Endodermal cell (in vitro differentiated cells): ENCODE measurements around the gene FAM8A1. TPM values are rescaled to one million over a fixed set of nuclear protein-coding genes. Genes with fewer than 3 reads are reported as not detected.

Experiments used
- DNase-seq: peaks from one replicate; pipeline ENCODE4 v3.0.0-alpha.2; 2017
- H3K27ac ChIP-seq: 2 replicates; pipeline ENCODE4 v1.5.1; 2013; ENCODE audit warnings: mild to moderate bottlenecking, low read depth, low read length, moderate library complexity
- H3K27me3 ChIP-seq: 2 replicates; pipeline ENCODE4 v1.6.1; 2013; ENCODE audit warnings: mild to moderate bottlenecking, low read length, moderate library complexity; ENCODE audit not compliant: insufficient read depth, control insufficient read depth, poor library complexity, severe bottlenecking
- H3K36me3 ChIP-seq: 2 replicates; pipeline ENCODE4 v1.7.0; 2013; ENCODE audit warnings: mild to moderate bottlenecking, low read length, moderate library complexity; ENCODE audit not compliant: control insufficient read depth, insufficient read depth
- H3K4me1 ChIP-seq: one replicate; pipeline ENCODE4 v1.7.0; 2013; ENCODE audit warnings: low read length; ENCODE audit not compliant: control insufficient read depth, insufficient read depth
- H3K4me3 ChIP-seq: 2 replicates; pipeline ENCODE4 v1.5.1; 2013; ENCODE audit warnings: mild to moderate bottlenecking, low read length, moderate library complexity
- H3K9ac ChIP-seq: 2 replicates; pipeline ENCODE4 v1.6.1; 2013; ENCODE audit warnings: mild to moderate bottlenecking, low read length, moderate library complexity; ENCODE audit not compliant: poor library complexity, severe bottlenecking; ENCODE audit errors: extremely low read depth
- H3K9me3 ChIP-seq: 2 replicates; pipeline ENCODE4 v1.6.1; 2013; ENCODE audit warnings: mild to moderate bottlenecking, low read length, moderate library complexity; ENCODE audit not compliant: control insufficient read depth
- H3K27ac Mint-ChIP-seq: 2 replicates; pipeline ENCODE4 v1.8.0; 2020; ENCODE audit warnings: mixed read lengths
- H3K27me3 Mint-ChIP-seq: 2 replicates; pipeline ENCODE4 v1.8.0; 2021; ENCODE audit warnings: mild to moderate bottlenecking, mixed read lengths; ENCODE audit not compliant: insufficient read depth
- H3K36me3 Mint-ChIP-seq: 2 replicates; pipeline ENCODE4 v1.8.0; 2020; ENCODE audit warnings: low read depth, mixed read lengths
- H3K4me1 Mint-ChIP-seq: 2 replicates; pipeline ENCODE4 v1.8.0; 2020; ENCODE audit warnings: mixed read lengths
- H3K4me3 Mint-ChIP-seq: 2 replicates; pipeline ENCODE4 v1.8.0; 2020; ENCODE audit warnings: mild to moderate bottlenecking, moderate library complexity, mixed read lengths
- H3K9me3 Mint-ChIP-seq: 2 replicates; pipeline ENCODE4 v1.8.0; 2020; ENCODE audit warnings: mild to moderate bottlenecking, mixed read lengths
- WGBS, 2 experiments: methylation state at CpG; one replicate each; pipeline versions ENCODE4 v1.1.5 to v1.1.7; 2013; ENCODE audit warnings: missing lambda C conversion rate in 2 of 2, mixed read lengths in 1 of 2; ENCODE audit not compliant: insufficient coverage in 1 of 2, insufficient read length in 1 of 2; 5-methylcytosine and 5-hydroxymethylcytosine counted together
- total RNA-seq, 2 donors: library from RNA; stranded (reverse); fragmentation: NEBNext Ultra II Directional in 1 of 2; extraction: Animal tissue kit (Norgen Biotek cat#: 25700) in 1 of 2; gene quantifications; 2 replicates in 1 of 2; 3 replicates in 1 of 2; pipeline ENCODE4 v1.2.1, GENCODE V29; 2021
- TF ChIP-seq, protein P1 (sequence below): fragments of 200-600 bp; sonication (generic); conservative IDR thresholded peaks from 2 replicates; pipeline ENCODE4 v1.5.0; 2021; ENCODE audit warnings: antibody characterized with exemption, mild to moderate bottlenecking

Gene FAM8A1
- total RNA-seq, 2 donors from 2014 or later = 10.4 to 12.1 TPM

GRCh38 chr6:17556014-17556413 is 44.1 kb upstream of the FAM8A1 start:
- Histone ChIP-seq H3K9ac (no peak overlapping the region), H3K27ac (no peak overlapping the region), H3K27me3 (no peaks in the 10 kb centered on the region), H3K4me3 (no peak overlapping the region), H3K4me1 (no peaks in the 10 kb centered on the region), H3K36me3 (peaks cover 66% of the 10 kb centered on the region), H3K9me3 (peaks cover 17% of the 10 kb centered on the region)
- Mint-ChIP-seq H3K4me3 (no peak overlapping the region), H3K4me1 (no peaks in the 10 kb centered on the region), H3K9me3 (peaks cover 14% of the 10 kb centered on the region), H3K36me3 (peaks cover 67% of the 10 kb centered on the region), H3K27me3 (no peaks in the 10 kb centered on the region), H3K27ac (no peak overlapping the region)
- no peak for DNase-seq
- TF ChIP-seq, protein P1, sequence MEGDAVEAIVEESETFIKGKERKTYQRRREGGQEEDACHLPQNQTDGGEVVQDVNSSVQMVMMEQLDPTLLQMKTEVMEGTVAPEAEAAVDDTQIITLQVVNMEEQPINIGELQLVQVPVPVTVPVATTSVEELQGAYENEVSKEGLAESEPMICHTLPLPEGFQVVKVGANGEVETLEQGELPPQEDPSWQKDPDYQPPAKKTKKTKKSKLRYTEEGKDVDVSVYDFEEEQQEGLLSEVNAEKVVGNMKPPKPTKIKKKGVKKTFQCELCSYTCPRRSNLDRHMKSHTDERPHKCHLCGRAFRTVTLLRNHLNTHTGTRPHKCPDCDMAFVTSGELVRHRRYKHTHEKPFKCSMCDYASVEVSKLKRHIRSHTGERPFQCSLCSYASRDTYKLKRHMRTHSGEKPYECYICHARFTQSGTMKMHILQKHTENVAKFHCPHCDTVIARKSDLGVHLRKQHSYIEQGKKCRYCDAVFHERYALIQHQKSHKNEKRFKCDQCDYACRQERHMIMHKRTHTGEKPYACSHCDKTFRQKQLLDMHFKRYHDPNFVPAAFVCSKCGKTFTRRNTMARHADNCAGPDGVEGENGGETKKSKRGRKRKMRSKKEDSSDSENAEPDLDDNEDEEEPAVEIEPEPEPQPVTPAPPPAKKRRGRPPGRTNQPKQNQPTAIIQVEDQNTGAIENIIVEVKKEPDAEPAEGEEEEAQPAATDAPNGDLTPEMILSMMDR = no peak
- 98 to 100% methylated on average over 4 of the region's 4 CpGs for WGBS, 2 experiments

DNA sequence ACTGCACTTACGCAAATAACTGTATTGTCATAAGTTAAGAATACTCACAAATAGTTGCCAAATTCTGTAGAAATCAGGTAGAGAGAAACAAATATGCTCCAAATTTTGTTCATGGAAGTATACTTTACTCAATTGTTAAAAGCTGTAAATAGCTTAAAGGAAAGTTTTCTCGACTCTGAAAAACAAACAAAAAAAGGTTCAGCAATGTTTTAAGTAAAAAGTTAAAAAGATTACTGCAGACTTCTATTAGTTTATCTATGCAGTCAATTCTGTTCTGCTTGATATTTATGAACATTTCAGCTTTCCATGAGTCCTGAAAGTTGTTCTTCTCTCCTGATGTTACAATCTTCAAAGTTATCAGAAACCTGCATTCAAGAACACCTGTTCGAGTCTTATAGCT is 37.5 kb upstream of the FAM8A1 start:
- Histone ChIP-seq H3K27me3 (no peaks in the 10 kb centered on the region), H3K9ac (no peak overlapping the region), H3K4me3 (peak overlapping the region; percentile 59), H3K27ac (no peak overlapping the region), H3K4me1 (no peaks in the 10 kb centered on the region), H3K36me3 (peaks cover 6% of the 10 kb centered on the region), H3K9me3 (peaks cover 59% of the 10 kb centered on the region)
- H3K27me3 Mint-ChIP-seq = no peaks in the 10 kb centered on the region
- H3K36me3 Mint-ChIP-seq = peaks cover 16% of the 10 kb centered on the region
- peaks cover 69% of the 10 kb centered on the region for H3K9me3 Mint-ChIP-seq
- no peak overlapping the region for H3K4me3 Mint-ChIP-seq
- H3K4me1 Mint-ChIP-seq = no peaks in the 10 kb centered on the region
- 83 to 88% methylated on average over 2 to 3 of the region's 3 CpGs for WGBS, 2 experiments
- no peak for DNase-seq
- TF ChIP-seq, protein P1 = no peak
- no peak overlapping the region for H3K27ac Mint-ChIP-seq

DNA sequence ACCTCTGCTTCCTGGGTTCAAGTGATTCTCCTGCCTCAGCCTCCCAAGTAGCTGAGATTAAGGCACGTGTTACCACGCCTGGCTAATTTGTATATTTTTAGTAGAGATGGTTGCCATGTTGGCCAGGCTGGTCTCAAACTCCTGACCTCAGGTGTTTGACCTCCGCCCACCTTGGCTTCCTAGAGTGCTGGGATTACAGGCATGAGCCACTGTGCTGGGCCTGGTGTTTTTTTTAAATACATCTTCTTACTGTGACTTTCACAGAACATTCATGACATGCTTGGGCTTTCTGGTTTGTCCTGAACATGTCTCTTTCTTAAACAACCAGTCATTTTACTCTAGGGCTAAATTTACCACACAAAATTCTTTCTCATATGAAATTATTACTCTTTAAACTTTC is 34.7 kb upstream of the FAM8A1 start:
- Histone ChIP-seq H3K4me1 (no peaks in the 10 kb centered on the region), H3K36me3 (no peaks in the 10 kb centered on the region), H3K4me3 (no peak overlapping the region), H3K9me3 (peaks cover 64% of the 10 kb centered on the region), H3K9ac (no peak overlapping the region), H3K27ac (no peak overlapping the region), H3K27me3 (no peaks in the 10 kb centered on the region)
- Mint-ChIP-seq H3K27me3 (no peaks in the 10 kb centered on the region), H3K36me3 (peaks cover 6% of the 10 kb centered on the region), H3K4me3 (no peak overlapping the region), H3K9me3 (peaks cover 74% of the 10 kb centered on the region), H3K4me1 (no peaks in the 10 kb centered on the region), H3K27ac (no peak overlapping the region)
- DNase-seq = no peak
- 70 to 85% methylated on average over 2 to 3 of the region's 3 CpGs for WGBS, 2 experiments
- TF ChIP-seq, protein P1 = no peak
